HepG2 (cell line): ENCODE measurements around the gene CGB3.
"Not testable (repeated sequence)": the region's sequence is repeated elsewhere in the genome, so short reads cannot be mapped to it uniquely, and the experiment has no call there.

Experiments
- ATF3 ChIP-seq: sonication (generic); formaldehyde crosslinking; IDR thresholded peaks from 2 replicates; pipeline ENCODE4 v1.4.0; 2020; ENCODE audit warnings: missing genetic modification reagents
- NONO ChIP-seq, 2 experiments: fragments of 450-650 bp in 1 of 2; sonication (generic) in 1 of 2; formaldehyde crosslinking in 1 of 2; IDR thresholded peaks in 1 of 2; conservative IDR thresholded peaks in 1 of 2; 2 replicates each; pipeline versions ENCODE4 v1.6.1 to v1.8.0; 2017 to 2022; ENCODE audit warnings: mild to moderate bottlenecking in 1 of 2, missing genetic modification reagents in 1 of 2, moderate library complexity in 1 of 2
- POLR2A ChIP-seq, 2 experiments: IDR thresholded peaks; 2 replicates each; pipeline ENCODE4 v1.6.1; 2011; ENCODE audit warnings: low read depth in 2 of 2, low read length in 2 of 2, mild to moderate bottlenecking in 1 of 2, moderate library complexity in 1 of 2; ENCODE audit not compliant: insufficient read depth in 1 of 2
- POLR2AphosphoS5 ChIP-seq: IDR thresholded peaks from 2 replicates; pipeline ENCODE4 v1.6.1; 2012; ENCODE audit warnings: low read depth, low read length

- TF ChIP-seq ATF3 (CRISPR knock-in tag); NONO (IDR thresholded peaks at IDR 0.05); NONO (CRISPR knock-in tag; conservative IDR thresholded peaks at IDR 0.05); POLR2A (IDR thresholded peaks at IDR 0.05; ENCODE audit: insufficient read depth in 1 of 2, low read depth in 2 of 2, low read length in 2 of 2); POLR2AphosphoS5: not testable (repeated sequence)
These were observed 18.5 kb upstream of the CGB3 start for GRCh38 chr19:49042666-49043065.
